ENCODE measurements around the gene CSTF1. TPM values are rescaled to one million over a fixed set of nuclear protein-coding genes. Genes with fewer than 3 reads are reported as not detected.

Gene CSTF1
- polyA plus RNA-seq, 1 of the 3 experiments (the other 2 are of a cell fraction): 23.4 TPM

DNA sequence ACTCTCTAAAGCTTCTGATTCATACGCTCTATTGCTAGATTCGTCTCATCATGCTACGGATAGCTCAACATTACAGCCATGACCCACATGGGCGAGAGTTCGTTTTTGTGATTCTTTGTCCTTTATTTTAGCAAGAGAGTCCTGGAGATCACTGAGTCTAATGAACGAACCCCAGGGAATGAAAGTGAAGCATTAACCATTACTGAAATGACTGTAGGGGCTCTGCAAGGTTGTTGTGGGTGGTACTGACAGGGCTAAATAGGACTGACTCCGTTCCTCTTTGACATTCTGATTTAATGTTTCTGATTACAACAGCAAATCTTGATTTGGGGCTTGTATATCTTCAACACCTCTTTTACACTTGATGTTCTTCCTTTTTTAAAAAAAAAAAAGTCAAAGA, 62.3 kb downstream of the CSTF1 start:
- Histone ChIP-seq H3K4me3 (ENCODE audit: low read depth in 2 of 2, low read length in 1 of 2) (no peak overlapping the region), H3K79me2 (ENCODE audit: insufficient read depth) (no peaks in the 10 kb centered on the region), H4K20me1 (ENCODE audit: insufficient read depth) (no peaks in the 10 kb centered on the region), H3K9ac (no peak overlapping the region), H2AFZ (ENCODE audit: low read depth) (no peak overlapping the region), H3K36me3 (replicated peaks in 1 of 2; ENCODE audit: control insufficient read depth in 1 of 2, insufficient read depth in 2 of 2, low read length in 1 of 2) (no peaks in the 10 kb centered on the region), H3K4me1 (ENCODE audit: control insufficient read depth in 1 of 2, insufficient read depth in 2 of 2, low read depth in 1 of 2, low read length in 1 of 2) (peaks cover 0 to 4% of the 10 kb centered on the region in 2 experiments; a peak in 1 of 4 replicates), H3K9me2 (no peaks in the 10 kb centered on the region), H3K4me2 (no peak overlapping the region), H3K9me3 (no peaks in the 10 kb centered on the region), H3K27ac (ENCODE audit: low read depth in 2 of 2, low read length in 1 of 2) (no peak overlapping the region), H3K27me3 (ENCODE audit: insufficient read depth) (no peaks in the 10 kb centered on the region), H3F3A (replicated peaks; ENCODE audit: insufficient read depth) (no peaks in the 10 kb centered on the region)
- WGBS (ENCODE audit: low lambda C conversion rate): 69% methylated on average over 7 of the region's 7 CpGs
- CTCF ChIA-PET: no interaction called here
- POLR2A ChIA-PET: interaction anchor here (0.8 kb wide), 1 partner anchor 1104 kb away, joined by 3 read pairs; no protein-coding TSS in a partner anchor
- no peak for DNase-seq
- TF ChIP-seq EP300 (IDR thresholded peaks at IDR 0.05; ENCODE audit: borderline replicate concordance in 1 of 2, low read depth in 1 of 2, low read length in 1 of 2): no peak
- TF ChIP-seq SMC3 (IDR thresholded peaks at IDR 0.05; ENCODE audit: low read depth, low read length): no peak
- TF ChIP-seq MAX (IDR thresholded peaks at IDR 0.05; ENCODE audit: low read depth): no peak
- TF ChIP-seq REST (IDR thresholded peaks at IDR 0.05; ENCODE audit: low read depth, low read length): no peak
- TF ChIP-seq TCF12 (IDR thresholded peaks at IDR 0.05): no peak
- TF ChIP-seq FOSL2 (IDR thresholded peaks at IDR 0.05; ENCODE audit: borderline replicate concordance, low read depth): no peak
- no peak for TF ChIP-seq MEF2A (IDR thresholded peaks at IDR 0.05; ENCODE audit: borderline replicate concordance, low read depth)
- TF ChIP-seq, protein P1, sequence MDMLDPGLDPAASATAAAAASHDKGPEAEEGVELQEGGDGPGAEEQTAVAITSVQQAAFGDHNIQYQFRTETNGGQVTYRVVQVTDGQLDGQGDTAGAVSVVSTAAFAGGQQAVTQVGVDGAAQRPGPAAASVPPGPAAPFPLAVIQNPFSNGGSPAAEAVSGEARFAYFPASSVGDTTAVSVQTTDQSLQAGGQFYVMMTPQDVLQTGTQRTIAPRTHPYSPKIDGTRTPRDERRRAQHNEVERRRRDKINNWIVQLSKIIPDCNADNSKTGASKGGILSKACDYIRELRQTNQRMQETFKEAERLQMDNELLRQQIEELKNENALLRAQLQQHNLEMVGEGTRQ (IDR thresholded peaks at IDR 0.05; ENCODE audit: borderline replicate concordance, low read depth, low read length): no peak

Other genes with a start within 250 kb of the CSTF1 start
- gene MC3R, start 143.9 kb upstream of the CSTF1 start, polyA plus RNA-seq (2012; rRNA removed): not detected in 2 replicates
- gene FAM210B, start 33.7 kb upstream of the CSTF1 start, polyA plus RNA-seq (2012; rRNA removed): 34.6 and 44.1 TPM in 2 replicates
- gene AURKA, start 430 bp upstream of the CSTF1 start, polyA plus RNA-seq (2012; rRNA removed): 24.6 and 27.6 TPM in 2 replicates
- gene CASS4, start 19.6 kb downstream of the CSTF1 start, polyA plus RNA-seq (2012; rRNA removed): 0.02 TPM in 1 of 2 replicates, not detected in the other
- gene RTF2, start 76.0 kb downstream of the CSTF1 start, polyA plus RNA-seq (2012; rRNA removed): 78.2 and 82.8 TPM in 2 replicates
- not detected in 2 replicates for gene FAM209A, start 132.1 kb downstream of the CSTF1 start, polyA plus RNA-seq (2012; rRNA removed)
- gene FAM209B, start 140.6 kb downstream of the CSTF1 start, polyA plus RNA-seq (2012; rRNA removed): not detected in 2 replicates
- gene TFAP2C, start 236.7 kb downstream of the CSTF1 start, polyA plus RNA-seq (2012; rRNA removed): not detected in 2 replicates